ENCODE results near the gene C19orf67.

The C19orf67 gene

GRCh38 chr19:14085309-14085995, at the start of gene C19orf67:
Gene C19orf67, minus strand, starts transcription at chr19:14085783. Its CDS starts 156 bp downstream, at chr19:14085627.
- peaks cover 3% of the 10 kb centered on the region for H3K4me1 ChIP-seq (ENCODE audit: control insufficient read depth, insufficient read depth, low read length)
- no peak within 1 kb of the TSS for H3K9ac ChIP-seq (ENCODE audit: low read depth, low read length)
- peaks cover 2% of the 10 kb centered on the region for H3K36me3 ChIP-seq (ENCODE audit: control insufficient read depth, insufficient read depth, low read length)
- peaks cover 25% of the 10 kb centered on the region for H3K27me3 ChIP-seq (ENCODE audit: control insufficient read depth, insufficient read depth, low read length)
- no peaks in the 10 kb centered on the region for H3K9me3 ChIP-seq (ENCODE audit: control insufficient read depth, insufficient read depth, low read length)
- H3K4me3 ChIP-seq (ENCODE audit: low read depth, low read length) = peak within 1 kb of the TSS; percentile 46

- Histone ChIP-seq H3K36me3 (ENCODE audit: control insufficient read depth, insufficient read depth, low read length) (no peaks in the 10 kb centered on the region), H3K27me3 (ENCODE audit: control insufficient read depth, insufficient read depth, low read length) (no peaks in the 10 kb centered on the region), H3K4me3 (ENCODE audit: low read depth, low read length) (peak overlapping the region; percentile 84), H3K9me3 (ENCODE audit: control insufficient read depth, insufficient read depth, low read length) (no peaks in the 10 kb centered on the region), H3K9ac (ENCODE audit: low read depth, low read length) (peak overlapping the region; percentile 12), H3K4me1 (ENCODE audit: control insufficient read depth, insufficient read depth, low read length) (peaks cover 3% of the 10 kb centered on the region)
These were observed 49.8 kb upstream of the C19orf67 start for GRCh38 chr19:14135355-14135754.

- H3K9ac ChIP-seq (ENCODE audit: low read depth, low read length) = no peak overlapping the region
- H3K36me3 ChIP-seq (ENCODE audit: control insufficient read depth, insufficient read depth, low read length) = peaks cover 10% of the 10 kb centered on the region
These were observed 42.4 kb upstream of the C19orf67 start for GRCh38 chr19:14127929-14128509.

GRCh38 chr19:14127176-14127575, 41.6 kb upstream of the C19orf67 start:
- Histone ChIP-seq H3K27me3 (ENCODE audit: control insufficient read depth, insufficient read depth, low read length) (peaks cover 2% of the 10 kb centered on the region), H3K4me1 (ENCODE audit: control insufficient read depth, insufficient read depth, low read length) (no peaks in the 10 kb centered on the region), H3K9me3 (ENCODE audit: control insufficient read depth, insufficient read depth, low read length) (no peaks in the 10 kb centered on the region), H3K4me3 (ENCODE audit: low read depth, low read length) (no peak overlapping the region), H3K36me3 (ENCODE audit: control insufficient read depth, insufficient read depth, low read length) (peaks cover 10% of the 10 kb centered on the region), H3K9ac (ENCODE audit: low read depth, low read length) (no peak overlapping the region)

More at GRCh38 chr19:14127929-14128509, 42.4 kb upstream of the C19orf67 start:
- Histone ChIP-seq H3K4me1 (ENCODE audit: control insufficient read depth, insufficient read depth, low read length) (no peaks in the 10 kb centered on the region), H3K27me3 (ENCODE audit: control insufficient read depth, insufficient read depth, low read length) (peaks cover 2% of the 10 kb centered on the region), H3K9me3 (ENCODE audit: control insufficient read depth, insufficient read depth, low read length) (no peaks in the 10 kb centered on the region), H3K4me3 (ENCODE audit: low read depth, low read length) (no peak overlapping the region)

- Histone ChIP-seq H3K27me3 (ENCODE audit: control insufficient read depth, insufficient read depth, low read length) (no peaks in the 10 kb centered on the region), H3K4me1 (ENCODE audit: control insufficient read depth, insufficient read depth, low read length) (no peaks in the 10 kb centered on the region), H3K9ac (ENCODE audit: low read depth, low read length) (no peak overlapping the region), H3K4me3 (ENCODE audit: low read depth, low read length) (no peak overlapping the region), H3K9me3 (ENCODE audit: control insufficient read depth, insufficient read depth, low read length) (no peaks in the 10 kb centered on the region), H3K36me3 (ENCODE audit: control insufficient read depth, insufficient read depth, low read length) (peaks cover 13% of the 10 kb centered on the region)
These were observed 37.3 kb upstream of the C19orf67 start for GRCh38 chr19:14122924-14123323.

- H3K9ac ChIP-seq (ENCODE audit: low read depth, low read length) = no peak overlapping the region
- H3K27me3 ChIP-seq (ENCODE audit: control insufficient read depth, insufficient read depth, low read length) = no peaks in the 10 kb centered on the region
- no peaks in the 10 kb centered on the region for H3K9me3 ChIP-seq (ENCODE audit: control insufficient read depth, insufficient read depth, low read length)
- H3K4me3 ChIP-seq (ENCODE audit: low read depth, low read length) = no peak overlapping the region
- H3K36me3 ChIP-seq (ENCODE audit: control insufficient read depth, insufficient read depth, low read length) = peaks cover 15% of the 10 kb centered on the region
- peaks cover 4% of the 10 kb centered on the region for H3K4me1 ChIP-seq (ENCODE audit: control insufficient read depth, insufficient read depth, low read length)
These were observed 34.9 kb upstream of the C19orf67 start for GRCh38 chr19:14120497-14120780.

GRCh38 chr19:14119644-14120496, 34.3 kb upstream of the C19orf67 start:
- no peak overlapping the region for H3K4me3 ChIP-seq (ENCODE audit: low read depth, low read length)
- H3K4me1 ChIP-seq (ENCODE audit: control insufficient read depth, insufficient read depth, low read length) = peaks cover 4% of the 10 kb centered on the region

GRCh38 chr19:14119146-14119545, 33.6 kb upstream of the C19orf67 start:
- Histone ChIP-seq H3K4me1 (ENCODE audit: control insufficient read depth, insufficient read depth, low read length) (peaks cover 4% of the 10 kb centered on the region), H3K27me3 (ENCODE audit: control insufficient read depth, insufficient read depth, low read length) (no peaks in the 10 kb centered on the region), H3K36me3 (ENCODE audit: control insufficient read depth, insufficient read depth, low read length) (peaks cover 10% of the 10 kb centered on the region), H3K4me3 (ENCODE audit: low read depth, low read length) (peak overlapping the region; percentile 74), H3K9ac (ENCODE audit: low read depth, low read length) (no peak overlapping the region), H3K9me3 (ENCODE audit: control insufficient read depth, insufficient read depth, low read length) (no peaks in the 10 kb centered on the region)

More at GRCh38 chr19:14119644-14120496, 34.3 kb upstream of the C19orf67 start:
- no peaks in the 10 kb centered on the region for H3K27me3 ChIP-seq (ENCODE audit: control insufficient read depth, insufficient read depth, low read length)
- no peaks in the 10 kb centered on the region for H3K9me3 ChIP-seq (ENCODE audit: control insufficient read depth, insufficient read depth, low read length)
- no peak overlapping the region for H3K9ac ChIP-seq (ENCODE audit: low read depth, low read length)
- H3K36me3 ChIP-seq (ENCODE audit: control insufficient read depth, insufficient read depth, low read length) = peaks cover 15% of the 10 kb centered on the region

GRCh38 chr19:14118165-14119051, 32.8 kb upstream of the C19orf67 start:
- Histone ChIP-seq H3K9ac (ENCODE audit: low read depth, low read length) (peak overlapping the region; percentile 61), H3K4me1 (ENCODE audit: control insufficient read depth, insufficient read depth, low read length) (peaks cover 5% of the 10 kb centered on the region), H3K36me3 (ENCODE audit: control insufficient read depth, insufficient read depth, low read length) (peaks cover 10% of the 10 kb centered on the region), H3K27me3 (ENCODE audit: control insufficient read depth, insufficient read depth, low read length) (no peaks in the 10 kb centered on the region), H3K9me3 (ENCODE audit: control insufficient read depth, insufficient read depth, low read length) (no peaks in the 10 kb centered on the region), H3K4me3 (ENCODE audit: low read depth, low read length) (peak overlapping the region; percentile 74)

GRCh38 chr19:14117668-14118164, 32.1 kb upstream of the C19orf67 start, which contains the start of gene PRKACA:
Gene PRKACA, minus strand, starts transcription at chr19:14117762. Its CDS starts 215 bp downstream, at chr19:14117547.
- Histone ChIP-seq H3K27me3 (ENCODE audit: control insufficient read depth, insufficient read depth, low read length) (no peaks in the 10 kb centered on the region), H3K36me3 (ENCODE audit: control insufficient read depth, insufficient read depth, low read length) (peaks cover 10% of the 10 kb centered on the region), H3K9me3 (ENCODE audit: control insufficient read depth, insufficient read depth, low read length) (no peaks in the 10 kb centered on the region), H3K9ac (ENCODE audit: low read depth, low read length) (peak within 1 kb of the TSS; percentile 61), H3K4me1 (ENCODE audit: control insufficient read depth, insufficient read depth, low read length) (peaks cover 12% of the 10 kb centered on the region), H3K4me3 (ENCODE audit: low read depth, low read length) (peak within 1 kb of the TSS; percentile 74)
